Panc1 (cell line): Measurements from ENCODE around the gene ZNF683. TPM values are rescaled to one million over a fixed set of nuclear protein-coding genes. Genes with fewer than 3 reads are reported as not detected.

Experiments used
- ATAC-seq: fragments of 200-7000 bp; cut with Tn5 transposase; 2 replicates; pipeline ENCODE4 v1.9.1; 2020; ENCODE audit warnings: mild to moderate bottlenecking, moderate library complexity
- BruUV-seq: library from RNA; stranded (reverse); fragments of 400-500 nt; replicated peaks from 2 replicates; lab custom pipeline; 2021; lab: Mats Ljungman, UMichigan
- CTCF ChIA-PET: fragments of 300-600 bp; sonication (Branson Sonifier 250); formaldehyde crosslinking; loops from one replicate; lab custom pipeline; 2022; ENCODE audit warnings: antibody characterized with exemption; lab: Charles Lee
- POLR2A ChIA-PET: fragments of 300-600 bp; sonication (Branson Sonifier 250); formaldehyde crosslinking; loops from one replicate; lab custom pipeline; 2022; ENCODE audit warnings: antibody characterized with exemption; lab: Charles Lee
- DNase-seq: peaks from one replicate; pipeline ENCODE4 v3.0.0-alpha.2; 2010; ENCODE audit warnings: low read depth, low spot score
- H3K27ac ChIP-seq: 2 replicates; pipeline ENCODE4 v1.5.1; 2011; ENCODE audit warnings: mild to moderate bottlenecking, low read length, inconsistent platforms
- H3K27me3 ChIP-seq: fragments of 200-500 bp; sonication (Bioruptor generic); 2 replicates; pipeline ENCODE4 v1.6.0; 2014; ENCODE audit warnings: low read length, inconsistent platforms; ENCODE audit not compliant: control insufficient read depth, insufficient read depth
- H3K36me3 ChIP-seq: fragments of 200-500 bp; sonication (Bioruptor generic); 2 replicates; pipeline ENCODE4 v1.5.1; 2014; ENCODE audit warnings: inconsistent platforms, mild to moderate bottlenecking, low read length, moderate library complexity; ENCODE audit not compliant: control insufficient read depth, insufficient read depth
- H3K4me1 ChIP-seq: 2 replicates; pipeline ENCODE4 v1.5.1; 2011; ENCODE audit warnings: inconsistent platforms, mild to moderate bottlenecking, low read length, moderate library complexity; ENCODE audit not compliant: control insufficient read depth, insufficient read depth
- H3K4me3 ChIP-seq, 2 experiments: 2 replicates each; pipeline ENCODE4 v1.5.1; 2011 to 2012; ENCODE audit warnings: low read depth in 2 of 2, low read length in 2 of 2, mild to moderate bottlenecking in 2 of 2, inconsistent platforms in 1 of 2, moderate library complexity in 1 of 2
- H3K9me3 ChIP-seq: fragments of 200-500 bp; sonication (Bioruptor generic); 2 replicates; pipeline ENCODE4 v1.5.1; 2014; ENCODE audit warnings: low read depth, mild to moderate bottlenecking, inconsistent platforms, low read length, moderate library complexity; ENCODE audit not compliant: control insufficient read depth, insufficient read depth
- CTCF ChIP-seq: fragments of 450-650 bp; IDR thresholded peaks from 2 replicates; pipeline ENCODE4 v1.5.1; 2017; ENCODE audit warnings: mild to moderate bottlenecking
- POLR2AphosphoS5 ChIP-seq: IDR thresholded peaks from 2 replicates; pipeline ENCODE4 v1.6.1; 2012; ENCODE audit warnings: mild to moderate bottlenecking, low read depth, low read length, moderate library complexity
- REST ChIP-seq, 2 experiments: IDR thresholded peaks; 2 replicates each; pipeline ENCODE4 v1.6.1; 2011 to 2012; ENCODE audit warnings: low read depth in 2 of 2, control low read depth in 1 of 2, low read length in 1 of 2, mild to moderate bottlenecking in 1 of 2, moderate library complexity in 1 of 2; ENCODE audit not compliant: insufficient read depth in 1 of 2
- SIN3A ChIP-seq: IDR thresholded peaks from 2 replicates; pipeline ENCODE4 v1.6.1; 2012; ENCODE audit warnings: low read depth, mild to moderate bottlenecking, low read length, moderate library complexity, borderline replicate concordance; ENCODE audit not compliant: insufficient read depth
- TCF7L2 ChIP-seq: IDR thresholded peaks from 2 replicates; pipeline ENCODE4 v1.6.1; 2011; ENCODE audit warnings: mild to moderate bottlenecking, low read depth, low read length, inconsistent platforms
- in situ Hi-C: cut with HindIII; loops from 2 replicates; pipeline ENCODE4 v1.10.0; 2016; ENCODE audit warnings: low sequenced_read_pairs, low pct_unique_long_range_greater_than_20kb
- intact Hi-C: fragments of 100-400 bp; cut with micrococcal nuclease; formaldehyde crosslinking; loops from one replicate; pipeline ENCODE4 v1.10.0; 2022; ENCODE audit not compliant: unreplicated experiment
- total RNA-seq: library from RNA; stranded (reverse); gene quantifications from one replicate; pipeline ENCODE4 v1.2.1, GENCODE V29; 2021; ENCODE audit not compliant: unreplicated experiment

The ZNF683 gene
- total RNA-seq, 1 experiment from 2014 or later: not detected

- BruUV-seq: no TSS peak
- Histone ChIP-seq H3K9me3 (no peaks in the 10 kb centered on the region), H3K4me1 (peaks cover 15% of the 10 kb centered on the region), H3K36me3 (no peaks in the 10 kb centered on the region), H3K27me3 (no peaks in the 10 kb centered on the region), H3K4me3 (no peak overlapping the region), H3K27ac (no peak overlapping the region)
- intact Hi-C loops (no loop called here), in situ Hi-C loops (no loop called here)
- DNase-seq (no peak), ATAC-seq (no peak)
- CTCF ChIA-PET: no interaction called here
- TF ChIP-seq CTCF: no peak
- no peak for TF ChIP-seq SIN3A
- no peak for TF ChIP-seq POLR2AphosphoS5
- no peak for TF ChIP-seq TCF7L2
- TF ChIP-seq REST (IDR thresholded peaks at IDR 0.05; ENCODE audit: insufficient read depth in 1 of 2, low read depth in 2 of 2, low read length in 1 of 2): no peak
- POLR2A ChIA-PET: no interaction called here
Measured at GRCh38 chr1:26349877-26350244, 22.7 kb downstream of the ZNF683 start.

GRCh38 chr1:26349188-26349876, 23.2 kb downstream of the ZNF683 start:
- ATAC-seq (no peak), DNase-seq (no peak)
- TF ChIP-seq REST (IDR thresholded peaks at IDR 0.05; ENCODE audit: insufficient read depth in 1 of 2, low read depth in 2 of 2, low read length in 1 of 2) (no peak), POLR2AphosphoS5 (no peak), TCF7L2 (no peak), CTCF (no peak), SIN3A (no peak)
- H3K9me3 ChIP-seq: no peaks in the 10 kb centered on the region
- no peaks in the 10 kb centered on the region for H3K36me3 ChIP-seq
- no peak overlapping the region for H3K4me3 ChIP-seq
- ChIA-PET POLR2A (no interaction called here), CTCF (no interaction called here)
- BruUV-seq: no TSS peak
- in situ Hi-C loops: no loop called here
- H3K27me3 ChIP-seq: no peaks in the 10 kb centered on the region
- H3K27ac ChIP-seq: no peak overlapping the region
- peaks cover 15% of the 10 kb centered on the region for H3K4me1 ChIP-seq
- intact Hi-C loops: no loop called here
